Measurements from ENCODE around the gene CD82. TPM values are rescaled to one million over a fixed set of nuclear protein-coding genes. Genes with fewer than 3 reads are reported as not detected.

CD82 gene
- polyA plus RNA-seq, 1 donor from 2014 or later: 0.84 TPM

DNA sequence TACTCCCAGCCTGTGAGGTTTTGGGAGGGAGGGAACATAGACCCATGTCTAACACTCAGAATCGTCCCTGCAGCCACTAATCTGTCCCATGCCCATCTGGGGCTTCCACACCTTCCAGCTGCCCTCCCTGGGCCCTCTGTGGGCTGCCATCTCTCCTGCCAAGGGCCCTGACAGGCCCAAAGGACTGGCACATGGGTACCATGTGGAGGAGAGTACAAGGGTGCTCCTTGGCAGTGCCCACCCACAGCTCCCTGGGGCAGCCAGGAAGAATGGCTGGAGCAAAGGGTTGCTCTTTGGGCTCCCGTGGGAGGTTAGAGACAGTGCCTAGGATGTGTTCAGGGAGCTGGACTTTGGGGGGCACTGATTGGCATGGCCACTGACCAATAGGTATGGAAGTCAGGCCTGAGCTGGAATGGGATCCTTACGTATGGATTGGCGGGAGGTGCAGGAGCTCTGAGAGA, 56.8 kb downstream of the CD82 start:
- H3K27me3 ChIP-seq (ENCODE audit: insufficient read depth, low read depth, low read length): no peaks in the 10 kb centered on the region
- no peak for TF ChIP-seq EP300 (conservative IDR thresholded peaks at IDR 0.05; ENCODE audit: poor library complexity, severe bottlenecking)
- no peak for TF ChIP-seq POLR2AphosphoS5 (IDR thresholded peaks at IDR 0.05)
- TF ChIP-seq, protein P1, sequence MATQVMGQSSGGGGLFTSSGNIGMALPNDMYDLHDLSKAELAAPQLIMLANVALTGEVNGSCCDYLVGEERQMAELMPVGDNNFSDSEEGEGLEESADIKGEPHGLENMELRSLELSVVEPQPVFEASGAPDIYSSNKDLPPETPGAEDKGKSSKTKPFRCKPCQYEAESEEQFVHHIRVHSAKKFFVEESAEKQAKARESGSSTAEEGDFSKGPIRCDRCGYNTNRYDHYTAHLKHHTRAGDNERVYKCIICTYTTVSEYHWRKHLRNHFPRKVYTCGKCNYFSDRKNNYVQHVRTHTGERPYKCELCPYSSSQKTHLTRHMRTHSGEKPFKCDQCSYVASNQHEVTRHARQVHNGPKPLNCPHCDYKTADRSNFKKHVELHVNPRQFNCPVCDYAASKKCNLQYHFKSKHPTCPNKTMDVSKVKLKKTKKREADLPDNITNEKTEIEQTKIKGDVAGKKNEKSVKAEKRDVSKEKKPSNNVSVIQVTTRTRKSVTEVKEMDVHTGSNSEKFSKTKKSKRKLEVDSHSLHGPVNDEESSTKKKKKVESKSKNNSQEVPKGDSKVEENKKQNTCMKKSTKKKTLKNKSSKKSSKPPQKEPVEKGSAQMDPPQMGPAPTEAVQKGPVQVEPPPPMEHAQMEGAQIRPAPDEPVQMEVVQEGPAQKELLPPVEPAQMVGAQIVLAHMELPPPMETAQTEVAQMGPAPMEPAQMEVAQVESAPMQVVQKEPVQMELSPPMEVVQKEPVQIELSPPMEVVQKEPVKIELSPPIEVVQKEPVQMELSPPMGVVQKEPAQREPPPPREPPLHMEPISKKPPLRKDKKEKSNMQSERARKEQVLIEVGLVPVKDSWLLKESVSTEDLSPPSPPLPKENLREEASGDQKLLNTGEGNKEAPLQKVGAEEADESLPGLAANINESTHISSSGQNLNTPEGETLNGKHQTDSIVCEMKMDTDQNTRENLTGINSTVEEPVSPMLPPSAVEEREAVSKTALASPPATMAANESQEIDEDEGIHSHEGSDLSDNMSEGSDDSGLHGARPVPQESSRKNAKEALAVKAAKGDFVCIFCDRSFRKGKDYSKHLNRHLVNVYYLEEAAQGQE (IDR thresholded peaks at IDR 0.05; ENCODE audit: borderline replicate concordance): no peak
- TF ChIP-seq, protein P2, sequence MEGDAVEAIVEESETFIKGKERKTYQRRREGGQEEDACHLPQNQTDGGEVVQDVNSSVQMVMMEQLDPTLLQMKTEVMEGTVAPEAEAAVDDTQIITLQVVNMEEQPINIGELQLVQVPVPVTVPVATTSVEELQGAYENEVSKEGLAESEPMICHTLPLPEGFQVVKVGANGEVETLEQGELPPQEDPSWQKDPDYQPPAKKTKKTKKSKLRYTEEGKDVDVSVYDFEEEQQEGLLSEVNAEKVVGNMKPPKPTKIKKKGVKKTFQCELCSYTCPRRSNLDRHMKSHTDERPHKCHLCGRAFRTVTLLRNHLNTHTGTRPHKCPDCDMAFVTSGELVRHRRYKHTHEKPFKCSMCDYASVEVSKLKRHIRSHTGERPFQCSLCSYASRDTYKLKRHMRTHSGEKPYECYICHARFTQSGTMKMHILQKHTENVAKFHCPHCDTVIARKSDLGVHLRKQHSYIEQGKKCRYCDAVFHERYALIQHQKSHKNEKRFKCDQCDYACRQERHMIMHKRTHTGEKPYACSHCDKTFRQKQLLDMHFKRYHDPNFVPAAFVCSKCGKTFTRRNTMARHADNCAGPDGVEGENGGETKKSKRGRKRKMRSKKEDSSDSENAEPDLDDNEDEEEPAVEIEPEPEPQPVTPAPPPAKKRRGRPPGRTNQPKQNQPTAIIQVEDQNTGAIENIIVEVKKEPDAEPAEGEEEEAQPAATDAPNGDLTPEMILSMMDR (IDR thresholded peaks at IDR 0.05; ENCODE audit: poor library complexity, severe bottlenecking): no peak
- TF ChIP-seq RAD21 (conservative IDR thresholded peaks at IDR 0.05): no peak
- no peak for TF ChIP-seq EZH2 (IDR thresholded peaks at IDR 0.05; ENCODE audit: borderline replicate concordance, insufficient read depth, low read length, poor library complexity, severe bottlenecking)
- H3K4me2 ChIP-seq (ENCODE audit: low read length): no peak overlapping the region
- no peaks in the 10 kb centered on the region for H4K20me1 ChIP-seq (ENCODE audit: insufficient read depth)
- no peaks in the 10 kb centered on the region for H3K9me2 ChIP-seq (ENCODE audit: insufficient read depth, low read length)
- H3K36me3 ChIP-seq (ENCODE audit: insufficient read depth, low read length): no peaks in the 10 kb centered on the region
- no peak overlapping the region for H3K9ac ChIP-seq (ENCODE audit: low read length)
- H3K27ac ChIP-seq (ENCODE audit: low read length): no peak overlapping the region
- no peaks in the 10 kb centered on the region for H3K9me3 ChIP-seq (ENCODE audit: low read length)
- no peak overlapping the region for H3K4me3 ChIP-seq (ENCODE audit: low read length)
- no peaks in the 10 kb centered on the region for H3F3A ChIP-seq (ENCODE audit: insufficient read depth, low read length, poor library complexity, severe bottlenecking)
- H3K79me2 ChIP-seq (replicated peaks; ENCODE audit: insufficient read depth, low read length): no peaks in the 10 kb centered on the region
- no peak overlapping the region for H2AFZ ChIP-seq (ENCODE audit: low read depth, low read length)

DNA sequence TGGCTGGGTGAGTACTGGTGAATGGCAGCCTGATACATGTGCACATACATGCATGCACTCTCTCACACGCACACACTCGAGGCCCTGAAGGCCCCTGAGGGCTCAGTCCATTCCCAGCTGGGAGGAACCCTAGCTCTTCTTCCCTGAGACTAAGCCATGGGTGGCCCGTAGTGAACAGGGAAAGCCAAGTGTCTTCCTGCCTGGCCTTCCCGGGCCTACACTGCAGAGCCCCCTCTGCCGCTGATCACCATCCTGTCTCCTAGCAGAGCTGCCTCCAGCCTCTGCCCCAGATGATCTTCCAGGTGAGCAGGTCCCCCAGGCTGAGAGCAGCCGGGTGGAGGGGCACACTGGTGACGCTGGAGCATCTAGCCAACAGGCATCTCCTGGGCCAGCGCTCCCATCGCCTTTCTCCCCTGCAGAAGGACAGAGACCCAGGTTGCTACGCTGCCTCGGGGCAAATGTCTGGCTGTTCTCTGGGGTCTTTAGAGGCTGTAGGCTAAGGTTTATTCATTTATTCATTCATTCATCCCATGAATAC, 57.3 kb downstream of the CD82 start:
- Histone ChIP-seq H3F3A (ENCODE audit: insufficient read depth, low read length, poor library complexity, severe bottlenecking) (no peaks in the 10 kb centered on the region), H3K9me3 (ENCODE audit: low read length) (no peaks in the 10 kb centered on the region), H3K4me3 (ENCODE audit: low read length) (no peak overlapping the region), H3K79me2 (replicated peaks; ENCODE audit: insufficient read depth, low read length) (no peaks in the 10 kb centered on the region), H3K27ac (ENCODE audit: low read length) (no peak overlapping the region), H4K20me1 (ENCODE audit: insufficient read depth) (no peaks in the 10 kb centered on the region), H3K9me2 (ENCODE audit: insufficient read depth, low read length) (no peaks in the 10 kb centered on the region), H3K4me2 (ENCODE audit: low read length) (no peak overlapping the region), H3K27me3 (ENCODE audit: insufficient read depth, low read depth, low read length) (no peaks in the 10 kb centered on the region), H3K36me3 (ENCODE audit: insufficient read depth, low read length) (no peaks in the 10 kb centered on the region), H2AFZ (ENCODE audit: low read depth, low read length) (no peak overlapping the region), H3K9ac (ENCODE audit: low read length) (no peak overlapping the region)
- no peak for TF ChIP-seq EZH2 (IDR thresholded peaks at IDR 0.05; ENCODE audit: borderline replicate concordance, insufficient read depth, low read length, poor library complexity, severe bottlenecking)
- TF ChIP-seq TAF1 (IDR thresholded peaks at IDR 0.05; ENCODE audit: low read depth): no peak
- no peak for TF ChIP-seq RAD21 (conservative IDR thresholded peaks at IDR 0.05)
- TF ChIP-seq, protein P2 (IDR thresholded peaks at IDR 0.05; ENCODE audit: poor library complexity, severe bottlenecking): no peak
- TF ChIP-seq, protein P1 (IDR thresholded peaks at IDR 0.05; ENCODE audit: borderline replicate concordance): no peak

Data from neural cell (in vitro differentiated cells).